Activated CD4-positive, alpha-beta T cell treated with anti-CD3 and anti-CD28 coated beads, Interleukin-10, Interleukin-2, amounts not matched to agents 100 ng/mL and 50 ng/mL, durations not matched to agents 16 hours and 8 hours (primary cell): ENCODE measurements around the gene TENM4.
"Not testable (repeated sequence)": the region's sequence is repeated elsewhere in the genome, so short reads cannot be mapped to it uniquely, and the experiment has no call there.

Source experiments
- DNase-seq: peaks from one replicate; pipeline ENCODE4 v3.0.0-alpha.2; 2020

TENM4 gene

DNA sequence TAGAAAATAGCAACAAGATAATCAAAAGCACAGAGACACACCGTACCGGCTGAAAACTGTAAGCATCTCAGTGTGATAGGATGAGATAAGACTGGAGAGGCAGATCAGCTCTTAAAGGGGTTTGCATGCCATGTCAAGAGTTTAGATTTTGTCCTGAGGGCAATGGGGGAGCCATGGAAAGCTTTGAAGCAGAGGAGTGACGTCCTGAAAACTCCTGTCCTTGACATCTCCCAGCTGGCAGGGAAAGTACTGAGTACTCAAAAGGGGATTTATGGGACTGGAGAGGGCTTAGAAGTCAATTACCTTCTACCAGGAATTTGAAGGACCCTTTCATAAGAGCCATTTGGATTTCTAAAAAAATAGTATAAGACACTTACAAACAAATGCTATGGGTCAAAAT, 445.7 kb downstream of the TENM4 start:
- DNase-seq = no peak

DNA sequence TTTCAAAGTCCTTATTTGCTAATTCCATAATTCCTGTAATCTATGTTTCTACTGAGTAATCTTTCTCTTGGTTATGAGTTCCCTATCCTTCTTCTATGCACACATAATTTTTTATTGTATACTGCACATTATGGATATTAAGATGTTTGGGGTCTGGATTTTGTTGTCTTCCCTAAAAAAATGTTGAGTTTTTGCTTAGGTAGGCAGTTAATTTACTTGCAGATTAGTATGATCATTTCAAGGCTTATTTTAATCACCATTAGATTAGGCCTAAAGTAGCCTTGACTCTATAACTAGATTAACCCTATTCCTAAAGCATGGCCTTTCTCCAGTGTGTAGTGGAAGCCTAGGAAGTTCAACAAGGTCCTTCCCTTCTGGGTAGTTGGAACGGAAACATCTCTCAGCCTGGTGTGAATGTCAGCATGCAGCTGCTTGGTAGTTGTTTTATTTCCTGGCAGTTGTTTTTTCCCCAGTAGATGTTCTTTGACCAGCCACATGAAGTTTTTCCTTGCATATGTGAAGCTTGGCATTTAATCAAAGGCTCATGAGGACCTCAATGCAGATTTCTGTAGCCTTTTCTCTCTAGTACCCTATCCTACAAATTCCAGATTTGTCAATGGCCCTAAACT, 446.9 kb downstream of the TENM4 start:
- DNase-seq = no peak

DNA sequence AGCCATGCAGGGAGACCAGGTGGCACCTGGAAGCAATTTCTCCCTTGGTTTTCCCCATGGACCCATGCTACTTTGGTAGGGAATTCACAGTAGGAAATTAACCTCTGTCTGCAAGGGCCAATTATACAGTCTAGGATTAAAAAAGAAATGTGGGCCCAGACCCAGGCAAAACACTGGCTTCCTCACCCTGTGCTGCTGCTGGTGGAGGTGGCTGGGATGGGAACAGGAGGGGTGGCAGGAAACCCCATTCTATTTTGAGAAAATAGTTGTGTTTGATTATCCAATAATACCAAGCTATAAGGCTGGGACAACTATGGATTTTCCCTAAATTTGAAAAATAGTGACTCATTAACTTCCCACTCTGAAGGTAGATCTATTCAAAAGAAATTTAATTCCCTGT, 449.1 kb downstream of the TENM4 start:
- DNase-seq = no peak

DNA sequence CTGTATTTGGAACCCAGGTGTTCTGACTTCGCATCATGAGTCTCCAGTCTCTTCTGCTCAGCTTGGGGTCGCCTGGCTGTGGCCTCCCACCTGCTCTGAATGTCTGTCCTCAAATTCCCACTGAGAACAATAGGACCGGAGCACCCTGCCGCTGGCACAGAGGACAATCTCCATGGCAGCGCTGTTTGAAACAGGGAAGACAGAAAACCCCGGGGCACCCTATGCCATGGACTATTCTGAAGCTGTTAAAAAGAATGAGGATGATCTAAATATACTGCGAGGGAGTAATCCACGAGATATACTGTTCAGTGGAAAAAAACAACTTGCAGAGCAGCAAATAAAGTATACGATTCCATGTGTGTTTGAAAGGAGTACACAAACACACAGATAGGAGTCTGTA, 450.6 kb downstream of the TENM4 start:
- no peak for DNase-seq

DNA sequence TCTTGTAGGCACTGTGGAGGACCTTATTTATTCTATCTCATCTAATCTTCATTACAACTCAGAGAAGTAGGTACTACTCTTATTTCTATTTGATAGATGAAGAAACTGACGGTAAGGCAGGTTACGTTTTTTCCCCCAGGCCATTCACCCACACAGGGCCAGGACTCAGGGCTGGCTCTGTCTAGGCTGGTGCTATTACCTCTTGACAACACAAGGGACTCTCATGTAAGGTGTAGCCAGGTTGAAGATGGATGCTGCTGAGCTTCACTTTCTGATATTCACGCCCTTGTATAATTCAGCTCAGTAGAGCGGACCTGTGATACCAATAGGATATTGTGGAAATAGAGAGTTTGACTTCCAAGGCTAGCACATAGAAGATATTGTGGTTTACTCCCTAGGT, 453.1 kb downstream of the TENM4 start:
- DNase-seq = no peak

DNA sequence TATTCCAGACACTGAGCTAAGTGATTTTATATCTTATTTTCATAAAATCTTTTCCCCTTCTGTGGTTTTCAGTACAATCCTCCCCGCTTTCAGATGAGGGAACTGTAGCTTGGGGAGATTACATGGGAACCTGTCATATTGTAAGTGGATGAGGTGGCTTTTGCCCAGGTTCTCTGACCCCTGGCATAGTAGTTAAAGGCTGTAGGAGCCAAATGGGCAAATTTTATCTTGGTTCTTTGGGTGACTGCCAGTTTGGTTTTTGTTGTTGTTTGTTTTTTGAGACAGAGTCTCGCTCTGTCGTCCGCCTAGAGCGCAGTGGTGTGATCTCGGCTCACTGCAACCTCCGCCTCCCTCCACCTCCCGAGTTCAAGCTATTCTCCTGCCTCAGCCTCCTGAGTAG, 454.5 kb downstream of the TENM4 start:
- no peak for DNase-seq

DNA sequence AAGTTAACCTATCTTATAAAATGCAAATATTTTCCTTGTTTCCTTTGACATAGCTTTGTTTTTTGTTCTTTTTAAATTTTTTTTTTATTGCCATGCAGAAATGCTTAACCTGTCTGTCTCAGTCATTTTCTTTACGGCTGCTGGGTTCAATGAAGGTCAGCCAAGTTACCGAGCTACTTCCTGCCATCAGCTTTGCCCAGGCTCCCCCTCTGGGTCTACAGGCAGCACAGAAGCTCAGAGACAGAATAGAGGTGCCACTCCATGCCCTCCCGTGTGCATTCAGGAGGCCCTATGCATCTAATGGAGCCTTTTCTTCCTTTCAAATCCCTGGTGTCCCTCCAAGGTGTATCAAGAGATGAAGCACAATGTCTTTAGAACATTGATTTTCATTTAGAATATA, 455.2 kb downstream of the TENM4 start:
- DNase-seq = no peak

DNA sequence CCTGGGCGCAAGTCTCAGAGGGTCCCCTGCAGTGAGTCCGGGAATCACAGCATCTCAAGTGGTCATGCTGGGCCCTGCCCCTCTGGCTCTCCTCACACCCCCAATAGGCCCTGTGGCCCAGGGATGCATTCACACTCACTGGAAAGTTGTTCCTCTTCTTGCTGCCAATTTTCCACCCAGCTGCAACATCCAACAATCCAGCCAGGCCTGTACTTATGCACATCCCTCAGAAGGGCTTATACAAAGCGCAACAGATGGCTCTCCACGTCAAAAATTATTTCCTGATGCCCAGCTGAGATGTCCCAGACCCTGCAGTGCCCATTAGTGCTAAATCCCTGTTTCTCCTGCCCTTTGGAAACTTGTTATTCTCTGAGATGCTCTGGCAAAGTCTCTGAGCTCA, 458.4 kb downstream of the TENM4 start:
- DNase-seq = no peak

DNA sequence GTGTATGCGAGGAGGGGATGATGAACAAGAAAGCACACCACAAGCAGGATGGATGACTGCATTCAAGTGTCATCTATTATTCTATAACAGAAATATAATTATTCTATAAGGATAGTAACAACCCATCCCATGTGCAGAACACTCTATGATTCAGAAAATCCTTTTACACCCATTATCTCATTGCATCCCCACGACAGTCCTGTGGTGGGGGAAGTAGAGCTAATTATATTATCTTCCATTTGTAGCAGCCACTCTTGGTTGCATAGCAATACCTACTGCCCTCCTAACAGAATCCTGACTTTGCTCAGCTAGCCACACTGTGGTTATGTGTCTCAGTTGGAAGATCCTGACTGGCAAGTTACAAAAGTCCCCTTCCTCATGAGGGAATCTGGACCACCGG, 459.7 kb downstream of the TENM4 start:
- no peak for DNase-seq

DNA sequence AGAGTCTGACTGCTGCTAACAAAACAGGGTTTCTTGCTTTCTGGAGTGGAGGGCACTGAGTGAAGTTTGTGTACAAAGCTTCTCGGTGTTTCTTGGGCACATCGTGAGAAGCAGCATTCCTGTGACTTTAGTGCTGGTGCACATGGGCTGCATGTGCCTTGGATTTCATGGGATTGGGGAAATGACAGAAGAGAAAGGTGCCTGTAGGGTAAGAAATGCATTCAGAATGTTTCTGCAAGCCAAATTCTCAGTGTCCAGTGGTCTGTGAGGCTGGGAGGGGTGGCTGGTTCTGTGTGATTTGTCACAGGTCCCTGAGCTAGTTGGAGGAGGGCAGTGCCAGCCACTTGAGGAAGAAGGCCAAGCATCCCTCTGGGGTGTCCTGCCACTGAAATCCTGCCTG, 462.0 kb downstream of the TENM4 start:
- DNase-seq = no peak

DNA sequence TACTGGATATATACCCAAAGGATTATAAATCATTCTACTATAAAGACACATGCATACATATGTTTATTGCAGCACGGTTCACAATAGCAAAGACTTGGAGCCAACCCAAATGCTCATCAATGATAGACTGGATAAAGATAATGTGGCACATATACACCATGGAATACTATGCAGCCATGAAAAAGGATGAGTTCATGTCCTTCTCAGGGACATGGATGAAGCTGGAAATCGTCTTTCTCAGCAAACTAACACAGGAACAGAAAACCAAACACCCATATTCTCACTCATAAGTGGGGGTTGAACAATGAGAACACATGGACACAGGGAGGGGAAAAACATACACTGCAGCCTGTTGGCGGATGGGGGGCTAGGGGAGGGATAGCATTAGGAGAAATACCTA, 463.0 kb downstream of the TENM4 start:
- not testable (repeated sequence) for DNase-seq

DNA sequence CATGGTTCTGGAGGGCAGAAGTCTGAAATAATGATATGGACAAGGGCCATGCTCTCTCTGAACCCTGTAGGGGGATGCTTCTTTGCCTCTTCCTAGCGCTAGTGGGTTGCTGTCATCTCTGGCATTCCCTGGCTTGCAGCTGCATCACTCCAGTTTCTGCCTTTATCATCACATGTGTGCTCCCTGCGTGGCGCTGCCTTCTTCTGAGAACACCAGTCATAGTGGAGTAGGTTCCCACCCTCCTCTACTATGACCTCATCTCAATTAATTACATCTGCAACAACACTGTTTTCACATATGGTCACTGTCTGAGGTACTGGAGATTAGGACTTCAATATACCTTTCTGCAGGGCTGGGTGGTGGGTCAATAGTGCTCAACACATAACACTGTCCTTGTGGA, 463.8 kb downstream of the TENM4 start:
- DNase-seq = no peak

DNA sequence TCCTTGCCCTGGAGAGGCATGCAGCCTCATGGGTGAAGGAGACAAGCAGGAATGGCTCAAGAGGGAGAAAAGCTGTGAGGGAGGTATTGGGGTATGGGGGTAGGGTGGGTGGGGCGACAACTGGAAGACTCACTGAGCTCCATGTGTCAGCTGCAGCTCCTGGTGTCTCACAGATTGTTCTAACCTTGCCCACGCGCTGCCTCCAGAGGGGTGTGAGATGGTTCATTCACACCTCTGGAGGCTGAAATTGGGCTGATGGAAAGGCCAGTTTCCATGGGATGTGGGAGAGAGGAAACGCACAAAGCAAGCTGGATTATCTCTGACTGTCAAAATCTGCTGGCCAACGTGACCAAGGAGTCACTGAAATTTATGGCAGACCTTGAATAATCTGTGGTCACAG, 465.7 kb downstream of the TENM4 start:
- no peak for DNase-seq

DNA sequence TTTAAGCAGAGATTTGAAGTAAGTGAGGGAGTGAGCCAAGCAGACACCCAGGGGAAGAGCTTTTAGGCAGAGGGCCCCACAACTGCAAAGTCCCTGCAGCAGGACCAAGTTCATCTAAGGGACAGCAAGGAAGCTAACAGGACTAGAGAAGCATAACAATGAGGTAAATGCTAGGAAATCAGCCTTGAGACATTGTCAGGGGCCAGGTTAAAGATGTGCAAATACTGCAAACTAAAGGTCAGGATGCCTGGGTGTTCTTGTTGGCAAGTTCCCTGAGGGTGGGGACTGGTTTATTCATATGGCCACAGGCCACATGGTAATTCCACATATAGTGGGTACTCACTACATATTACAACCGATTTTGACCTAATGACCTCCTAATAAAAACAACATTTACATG, 467.0 kb downstream of the TENM4 start:
- DNase-seq = no peak

DNA sequence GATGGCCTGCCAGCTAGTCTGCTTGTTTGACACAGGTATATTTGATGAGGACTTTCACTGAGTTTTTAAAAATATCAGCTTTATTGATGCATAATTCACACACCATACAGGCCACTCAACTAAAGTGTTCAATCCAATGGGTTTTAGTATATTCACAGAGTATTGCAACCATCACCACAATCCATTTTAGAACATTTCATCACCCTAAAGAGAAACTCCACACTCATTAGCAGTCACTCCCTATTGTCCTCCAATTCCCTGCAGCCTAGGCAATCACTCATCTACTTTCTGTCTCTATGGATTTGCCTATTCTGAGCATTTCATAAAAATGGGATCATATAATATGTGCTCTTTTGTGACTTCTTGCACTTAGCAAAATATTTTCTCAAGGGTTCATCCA, 468.2 kb downstream of the TENM4 start:
- DNase-seq = no peak

DNA sequence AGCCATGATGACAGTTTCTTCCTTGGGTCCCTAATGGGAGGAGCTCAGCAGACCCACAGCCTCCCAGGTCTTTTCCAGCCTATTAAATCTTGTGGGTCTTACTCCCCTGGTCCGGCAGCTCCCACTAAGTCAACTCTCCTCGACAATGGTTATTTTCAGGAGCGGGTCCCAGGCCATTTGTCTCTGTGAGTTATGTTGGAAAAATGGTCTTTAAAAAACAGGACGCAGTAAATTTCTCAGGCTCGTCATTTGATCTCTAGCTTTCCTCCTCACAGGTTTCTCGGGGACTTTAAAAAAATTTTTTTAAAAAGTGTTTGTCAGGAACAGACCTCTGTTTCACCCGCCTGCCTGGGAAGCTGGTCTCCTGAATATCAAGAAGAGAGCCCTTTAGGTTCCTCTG, 468.7 kb downstream of the TENM4 start:
- DNase-seq = no peak

DNA sequence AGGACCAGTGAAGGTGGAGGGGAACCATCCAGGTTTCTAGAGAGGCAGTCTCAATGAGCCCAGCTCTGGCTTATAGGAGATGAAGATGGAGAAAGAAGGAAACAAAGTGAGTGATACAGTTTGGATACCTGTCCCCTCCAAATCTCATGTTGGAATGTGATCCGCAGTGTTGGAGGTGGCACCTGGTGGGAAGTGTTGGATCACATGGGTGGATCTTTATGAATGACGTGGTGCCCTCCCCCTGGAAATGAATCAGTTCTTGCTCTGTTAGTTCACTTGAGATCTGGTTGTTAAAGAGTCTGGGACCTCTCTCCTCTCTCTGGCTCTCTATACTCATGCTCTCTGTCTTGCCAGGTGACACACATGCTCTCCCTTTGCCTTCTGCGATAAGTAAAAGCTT, 473.0 kb downstream of the TENM4 start:
- no peak for DNase-seq

DNA sequence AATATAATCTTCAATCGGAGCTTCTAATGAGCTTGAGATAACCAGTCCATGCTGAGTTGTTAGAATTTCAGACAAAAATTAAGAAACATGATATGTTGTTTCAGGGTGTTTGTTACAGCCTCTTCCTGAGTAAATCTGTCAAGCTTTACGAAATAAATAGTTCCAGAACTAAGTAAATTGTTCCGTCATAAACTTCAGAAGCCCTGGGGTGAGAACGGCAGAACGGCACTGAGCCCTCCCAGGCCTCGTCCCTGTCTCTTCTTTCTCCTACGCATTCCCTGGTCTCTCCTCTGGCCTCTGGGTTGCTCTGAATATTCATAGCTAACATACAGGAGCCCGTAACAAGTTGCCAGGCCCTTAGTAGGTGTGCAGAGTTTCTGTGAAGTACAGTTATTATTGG, 475.4 kb downstream of the TENM4 start:
- DNase-seq = no peak

DNA sequence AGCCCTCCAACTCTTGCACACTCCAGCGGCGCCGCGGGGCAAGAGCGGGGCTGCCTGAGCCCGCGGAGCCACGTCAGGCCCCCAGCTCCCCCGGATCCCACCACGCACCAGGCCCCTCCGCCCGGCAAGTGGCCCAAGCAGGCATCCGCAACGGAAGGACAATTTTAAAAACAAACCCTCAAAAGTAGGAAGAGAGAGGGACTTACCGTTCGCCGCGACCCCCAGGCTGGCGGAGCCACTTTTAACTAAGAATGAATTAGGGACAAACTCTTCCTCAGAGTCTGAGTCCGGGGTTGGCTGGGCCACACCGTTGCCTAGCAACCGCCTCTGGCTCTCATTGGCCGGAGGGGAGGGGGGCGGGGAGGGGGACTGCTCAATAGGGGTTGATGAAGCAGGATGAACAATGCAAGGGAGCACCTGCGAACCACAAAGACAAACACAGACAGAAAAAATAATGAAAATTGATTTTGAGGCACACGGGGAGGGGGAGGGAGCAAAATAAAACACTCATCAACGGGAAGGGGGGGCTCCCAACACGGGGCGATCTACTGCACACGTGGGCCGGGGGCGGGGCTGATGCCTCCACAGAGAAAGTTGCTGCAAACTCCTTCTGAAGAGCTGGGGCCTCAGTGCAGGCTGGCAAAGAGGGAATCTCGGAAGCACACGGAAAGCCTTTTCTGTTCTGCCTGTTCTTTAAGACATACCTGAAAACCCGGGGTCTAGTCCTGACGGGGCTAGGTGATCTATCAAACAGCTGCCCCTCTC, 478.7 kb downstream of the TENM4 start:
- no peak for DNase-seq

DNA sequence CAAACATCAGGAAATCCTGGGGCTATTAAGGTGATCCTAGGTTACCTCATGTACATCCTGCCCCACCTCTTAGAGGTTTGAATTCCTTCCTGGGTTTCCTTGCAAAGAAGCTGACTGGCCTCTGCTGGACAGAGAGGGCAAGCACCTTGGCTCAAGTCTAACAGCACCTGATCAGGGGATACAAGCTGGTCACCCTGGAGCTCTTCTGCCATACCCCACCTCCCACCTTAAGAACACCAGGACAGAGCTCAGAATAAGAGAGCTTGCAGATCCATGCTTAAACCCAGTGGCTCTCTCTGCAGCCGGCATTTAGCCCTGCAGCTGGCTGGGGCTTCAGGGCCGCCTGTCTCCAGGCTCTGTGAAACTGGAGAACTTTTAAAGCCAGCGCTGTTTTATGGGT, 479.6 kb downstream of the TENM4 start:
- DNase-seq = no peak

DNA sequence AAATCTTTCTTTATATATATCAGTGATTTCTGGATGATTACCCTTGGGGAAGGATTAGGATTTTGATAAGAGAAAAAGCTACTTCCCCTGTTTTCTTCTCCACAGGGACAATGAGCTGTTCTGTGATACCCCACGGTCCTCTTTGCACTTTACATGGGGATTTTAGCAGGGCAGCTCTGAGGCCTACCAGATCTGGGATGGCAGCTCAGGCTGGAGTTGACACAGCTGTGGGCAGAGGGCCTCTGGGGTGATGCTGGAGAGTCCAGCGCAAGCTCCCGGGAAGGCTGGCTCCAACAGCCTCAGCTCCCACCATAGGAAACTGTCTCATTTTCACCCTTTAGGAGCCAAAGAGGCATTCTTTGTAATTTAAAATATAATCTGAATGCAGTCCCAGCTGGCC, 482.4 kb downstream of the TENM4 start:
- no peak for DNase-seq

DNA sequence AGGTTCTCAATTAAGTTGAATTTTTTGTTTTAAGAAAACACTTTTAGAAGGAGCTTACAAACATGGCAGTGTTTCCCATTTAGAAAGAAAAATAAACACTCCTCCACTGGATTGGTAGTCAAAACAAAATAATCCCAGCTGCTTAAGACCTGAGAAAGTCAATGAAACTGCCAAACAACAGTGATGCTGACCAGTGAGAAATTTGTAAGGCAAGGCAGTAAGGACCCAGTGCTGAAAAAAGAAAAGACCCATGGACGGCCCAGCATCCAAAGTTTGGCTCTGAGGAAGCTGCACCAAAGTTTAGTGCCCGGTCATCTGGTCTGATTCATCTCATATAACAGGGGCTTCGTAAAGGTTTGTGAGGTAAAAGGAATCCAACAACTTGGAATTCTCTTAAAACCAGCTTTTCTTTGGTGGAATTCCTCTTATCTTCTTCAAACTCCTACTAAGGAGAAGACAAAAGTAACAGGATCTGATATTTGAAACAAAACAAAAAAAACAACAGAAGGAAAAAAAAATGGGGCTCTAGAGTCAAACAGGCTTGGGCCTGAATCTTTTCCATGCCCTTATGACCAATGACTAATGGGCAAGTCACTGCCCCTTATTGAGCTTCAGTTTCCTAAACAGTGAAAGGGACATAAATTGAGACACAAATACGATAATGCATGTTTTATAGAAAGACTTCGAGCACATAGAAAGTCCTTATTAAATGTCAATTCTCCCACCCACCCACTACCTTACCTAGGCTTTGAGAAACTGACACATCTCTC, 483.2 kb downstream of the TENM4 start:
- DNase-seq = no peak

DNA sequence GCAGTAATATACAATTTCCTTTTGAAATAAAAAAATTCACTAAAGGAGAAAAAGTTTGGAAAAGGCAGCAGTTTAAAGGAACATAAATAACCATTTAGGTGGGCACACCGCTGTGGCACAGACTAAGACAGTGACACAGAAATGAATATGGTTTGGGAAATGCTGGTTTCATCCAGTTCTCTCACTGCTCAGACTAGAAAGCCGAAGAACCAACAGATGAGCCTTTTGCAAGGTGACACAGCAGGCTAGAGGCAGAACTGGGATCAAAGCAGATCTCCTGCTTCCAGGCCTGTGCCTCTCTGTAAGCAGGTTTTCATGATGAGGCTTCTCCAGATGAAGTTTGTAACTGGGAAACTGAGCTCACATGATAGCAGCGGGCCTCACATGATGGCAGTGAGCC, 486.1 kb downstream of the TENM4 start:
- DNase-seq = no peak

DNA sequence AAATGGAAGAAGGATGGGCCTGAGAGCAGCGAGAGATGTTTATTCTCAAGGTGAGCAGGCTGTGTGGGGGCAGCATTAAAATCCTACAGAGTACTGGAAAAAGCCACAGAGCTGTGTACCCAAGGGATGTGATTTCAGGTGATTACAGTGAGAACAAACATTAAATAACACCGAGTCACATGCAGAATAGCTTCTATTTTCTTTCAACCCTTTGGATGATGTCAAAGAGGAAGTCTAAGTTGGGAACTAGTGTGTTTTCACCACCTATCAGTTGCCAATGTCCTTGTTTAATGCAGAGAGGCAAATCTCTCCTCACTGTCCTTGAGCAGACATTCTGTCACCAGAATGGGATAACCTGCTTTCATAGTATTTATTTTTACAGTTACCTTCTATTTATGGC, 486.6 kb downstream of the TENM4 start:
- no peak for DNase-seq
